IMR-90 (cell line): ENCODE data around the gene CELSR1. TPM values are rescaled to one million over a fixed set of nuclear protein-coding genes. Genes with fewer than 3 reads are reported as not detected.

Experiments
- ATAC-seq: fragments of 200-7000 bp; cut with Tn5 transposase; 2 replicates; pipeline ENCODE4 v1.9.1; 2020; ENCODE audit warnings: low read depth, mild to moderate bottlenecking, moderate library complexity
- BruUV-seq: library from RNA; stranded (reverse); fragments of 400-500 nt; replicated peaks from 2 replicates; lab custom pipeline; 2021; lab: Mats Ljungman, UMichigan
- CTCF ChIA-PET: fragments of 300-600 bp; formaldehyde crosslinking; extraction: SDS; loops from one replicate; lab custom pipeline; 2021; ENCODE audit warnings: antibody characterized with exemption; lab: Yijun Ruan, JAX
- POLR2A ChIA-PET: fragments of 300-600 bp; sonication (Branson Sonifier 250); formaldehyde crosslinking; loops from one replicate; lab custom pipeline; 2022; ENCODE audit warnings: antibody characterized with exemption; ENCODE audit not compliant: unreplicated experiment; lab: Charles Lee
- DNase-seq: peaks from one replicate; pipeline ENCODE4 v3.0.0; 2013
- H2AFZ ChIP-seq: replicated peaks from 2 replicates; pipeline ENCODE3; 2013; ENCODE audit warnings: low read length, mild to moderate bottlenecking; ENCODE audit not compliant: poor library complexity
- H2AK5ac ChIP-seq: 2 replicates; pipeline ENCODE4 v1.6.1; 2013; ENCODE audit warnings: low read depth, low read length, inconsistent platforms
- H2AK9ac ChIP-seq: replicated peaks from 2 replicates; pipeline ENCODE3; 2013; ENCODE audit warnings: mild to moderate bottlenecking, low read depth, low read length, moderate library complexity; ENCODE audit not compliant: poor library complexity
- H2BK120ac ChIP-seq: 2 replicates; pipeline ENCODE4 v1.6.1; 2013; ENCODE audit warnings: low read depth, low read length, inconsistent platforms
- H2BK15ac ChIP-seq: 3 replicates; pipeline ENCODE4 v1.6.1; 2013; ENCODE audit warnings: low read depth, low read length, inconsistent platforms
- H2BK20ac ChIP-seq: 2 replicates; pipeline ENCODE4 v1.6.1; 2013; ENCODE audit warnings: low read depth, mild to moderate bottlenecking, inconsistent platforms, low read length, moderate library complexity
- H2BK5ac ChIP-seq: 2 replicates; pipeline ENCODE4 v1.6.1; 2013; ENCODE audit warnings: mild to moderate bottlenecking, low read depth, low read length, inconsistent platforms; ENCODE audit not compliant: poor library complexity, severe bottlenecking
- H3K14ac ChIP-seq: replicated peaks from 2 replicates; pipeline ENCODE4 v1.6.1; 2013; ENCODE audit warnings: low read depth, low read length, inconsistent platforms
- H3K18ac ChIP-seq: 2 replicates; pipeline ENCODE4 v1.6.1; 2013; ENCODE audit warnings: low read depth, low read length, control low read depth
- H3K23ac ChIP-seq: 2 replicates; pipeline ENCODE4 v1.6.1; 2013; ENCODE audit warnings: low read depth, low read length, inconsistent platforms
- H3K27ac ChIP-seq: 2 replicates; pipeline ENCODE4 v1.5.1; 2013; ENCODE audit warnings: mild to moderate bottlenecking, control low read depth, low read length; ENCODE audit not compliant: insufficient read depth
- H3K27me3 ChIP-seq: 2 replicates; pipeline ENCODE4 v1.6.1; 2013; ENCODE audit warnings: low read length; ENCODE audit not compliant: control insufficient read depth, insufficient read depth
- H3K36me3 ChIP-seq: 2 replicates; pipeline ENCODE4 v1.6.1; 2013; ENCODE audit warnings: low read length, mixed read lengths; ENCODE audit not compliant: control insufficient read depth, insufficient read depth
- H3K4ac ChIP-seq: 2 replicates; pipeline ENCODE4 v1.6.1; 2013; ENCODE audit warnings: low read depth, low read length, inconsistent platforms
- H3K4me1 ChIP-seq: 2 replicates; pipeline ENCODE4 v1.6.1; 2013; ENCODE audit warnings: low read length, mixed read lengths; ENCODE audit not compliant: control insufficient read depth, insufficient read depth
- H3K4me2 ChIP-seq: 2 replicates; pipeline ENCODE4 v1.6.1; 2013; ENCODE audit warnings: low read depth, mild to moderate bottlenecking, control low read depth, low read length, moderate library complexity
- H3K4me3 ChIP-seq: 2 replicates; pipeline ENCODE4 v1.5.1; 2013; ENCODE audit warnings: low read depth, mild to moderate bottlenecking, control low read depth, low read length, moderate library complexity; ENCODE audit not compliant: insufficient read depth
- H3K56ac ChIP-seq: 2 replicates; pipeline ENCODE4 v1.6.1; 2013; ENCODE audit warnings: low read length, inconsistent platforms; ENCODE audit not compliant: insufficient read depth; ENCODE audit errors: extremely low read depth
- H3K79me1 ChIP-seq, 2 experiments: 2 replicates each; pipeline ENCODE4 v1.6.1; 2013; ENCODE audit warnings: low read length in 2 of 2, inconsistent platforms in 1 of 2, low read depth in 1 of 2
- H3K9ac ChIP-seq: 2 replicates; pipeline ENCODE4 v1.6.1; 2013; ENCODE audit warnings: low read depth, low read length, control low read depth
- H3K9me1 ChIP-seq: 2 replicates; pipeline ENCODE4 v1.6.1; 2013; ENCODE audit warnings: low read length, inconsistent platforms; ENCODE audit not compliant: insufficient read depth
- H3K9me3 ChIP-seq: 2 replicates; pipeline ENCODE4 v1.6.1; 2013; ENCODE audit warnings: low read length; ENCODE audit not compliant: control insufficient read depth, insufficient read depth
- H4K20me1 ChIP-seq: 2 replicates; pipeline ENCODE4 v1.6.1; 2013; ENCODE audit warnings: low read length, inconsistent platforms; ENCODE audit not compliant: insufficient read depth
- H4K5ac ChIP-seq: 2 replicates; pipeline ENCODE4 v1.6.1; 2013; ENCODE audit warnings: mild to moderate bottlenecking, low read depth, low read length, control low read depth
- H4K8ac ChIP-seq, 2 experiments: 2 replicates each; pipeline ENCODE4 v1.6.1; 2013; ENCODE audit warnings: low read depth in 2 of 2, low read length in 2 of 2, control low read depth in 1 of 2, inconsistent platforms in 1 of 2
- H4K91ac ChIP-seq: 2 replicates; pipeline ENCODE4 v1.6.1; 2013; ENCODE audit warnings: low read depth, low read length, inconsistent platforms; ENCODE audit not compliant: insufficient read depth
- BHLHE40 ChIP-seq: fragments of 150-350 bp; IDR thresholded peaks from 2 replicates; pipeline ENCODE4 v1.6.1; 2016; ENCODE audit warnings: mild to moderate bottlenecking, low read depth, low read length
- CHD1 ChIP-seq: IDR thresholded peaks from 2 replicates; pipeline ENCODE4 v1.6.1; 2012; ENCODE audit warnings: low read depth, low read length, improper control_type of control experiment
- CTCF ChIP-seq: conservative IDR thresholded peaks from 2 replicates; pipeline ENCODE4 v1.5.1; 2012; ENCODE audit warnings: mild to moderate bottlenecking, low read depth, low read length, improper control_type of control experiment
- ELK1 ChIP-seq: fragments of 150-350 bp; IDR thresholded peaks from 2 replicates; pipeline ENCODE4 v1.6.1; 2016; ENCODE audit warnings: low read depth, mild to moderate bottlenecking, low read length, moderate library complexity, borderline replicate concordance
- FOS ChIP-seq: fragments of 150-350 bp; IDR thresholded peaks from 2 replicates; pipeline ENCODE4 v1.6.1; 2016; ENCODE audit warnings: low read depth, low read length
- MAZ ChIP-seq: IDR thresholded peaks from 2 replicates; pipeline ENCODE4 v1.6.1; 2012; ENCODE audit warnings: low read depth, mild to moderate bottlenecking, low read length, improper control_type of control experiment, moderate library complexity, borderline replicate concordance
- MXI1 ChIP-seq: IDR thresholded peaks from 2 replicates; pipeline ENCODE4 v1.6.1; 2012; ENCODE audit warnings: low read depth, mild to moderate bottlenecking, low read length, moderate library complexity, borderline replicate concordance
- POLR2A ChIP-seq: IDR thresholded peaks from 2 replicates; pipeline ENCODE4 v1.6.1; 2012; ENCODE audit warnings: mild to moderate bottlenecking, low read depth, low read length
- RAD21 ChIP-seq: IDR thresholded peaks from 2 replicates; pipeline ENCODE4 v1.6.1; 2012; ENCODE audit warnings: low read length, improper control_type of control experiment
- RCOR1 ChIP-seq: IDR thresholded peaks from 2 replicates; pipeline ENCODE4 v1.6.1; 2012; ENCODE audit warnings: mild to moderate bottlenecking, low read length, improper control_type of control experiment; ENCODE audit not compliant: insufficient replicate concordance
- RFX5 ChIP-seq: IDR thresholded peaks from 2 replicates; pipeline ENCODE4 v1.8.0; 2012; ENCODE audit warnings: low read depth, mild to moderate bottlenecking, low read length, moderate library complexity
- SMC3 ChIP-seq: fragments of 150-350 bp; IDR thresholded peaks from 2 replicates; pipeline ENCODE4 v1.6.1; 2016; ENCODE audit warnings: low read depth, mild to moderate bottlenecking, antibody characterized with exemption, low read length, moderate library complexity
- USF2 ChIP-seq: fragments of 150-350 bp; IDR thresholded peaks from 2 replicates; pipeline ENCODE4 v1.6.1; 2017; ENCODE audit warnings: mild to moderate bottlenecking, antibody characterized with exemption, low read length, low read depth
- WGBS, 2 experiments: methylation state at CpG; one replicate each; pipeline versions ENCODE4 v1.1.5 to v1.1.7; 2013; ENCODE audit warnings: missing lambda C conversion rate in 2 of 2; ENCODE audit not compliant: insufficient read length in 1 of 2; ENCODE audit errors: extremely low coverage in 2 of 2; 5-methylcytosine and 5-hydroxymethylcytosine counted together
- dilution Hi-C: fragments of 300-500 bp; cut with HindIII; formaldehyde crosslinking; loops from one replicate; pipeline ENCODE4 v1.14.3; 2018; ENCODE audit warnings: low sequenced_read_pairs; ENCODE audit not compliant: unreplicated experiment
- in situ Hi-C: fragments of 300-500 bp; cut with MboI; formaldehyde crosslinking; loops from 3 replicates; pipeline ENCODE4 v1.14.3; 2019; ENCODE audit warnings: low sequenced_read_pairs, inconsistent platforms, mixed read lengths
- intact Hi-C: fragments of 100-400 bp; cut with micrococcal nuclease; formaldehyde crosslinking; loops from 2 replicates; pipeline ENCODE4 v1.10.0; 2022
- polyA plus RNA-seq, 3 experiments: library from polyadenylated mRNA; depleted of rRNA; stranded (reverse); fragments of >200 nt; gene quantifications; 2 replicates each; pipeline ENCODE4 v1.2.3, GENCODE V29; 2012; ENCODE audit warnings: low replicate concordance in 1 of 3
- total RNA-seq: library from RNA; depleted of rRNA; stranded (reverse); fragments of >200 nt; gene quantifications from 2 replicates; pipeline ENCODE4 v1.2.3, GENCODE V29; 2012

The CELSR1 gene
- total and polyA plus RNA-seq, 2 of the 4 experiments (the other 2 are of a cell fraction): 0.36 to 0.82 TPM

- Histone ChIP-seq H2BK15ac (no peak overlapping the region), H2AK9ac (no peak overlapping the region), H4K20me1 (no peaks in the 10 kb centered on the region), H3K4me3 (no peak overlapping the region), H4K8ac (no peak overlapping the region), H4K91ac (no peak overlapping the region), H3K9ac (no peak overlapping the region), H2AFZ (no peak overlapping the region), H2BK20ac (no peak overlapping the region), H3K14ac (no peak overlapping the region), H3K27ac (no peak overlapping the region), H3K56ac (no peak overlapping the region), H2BK5ac (no peak overlapping the region), H4K5ac (no peak overlapping the region), H3K18ac (no peak overlapping the region), H2BK120ac (no peak overlapping the region), H3K27me3 (peaks cover 30% of the 10 kb centered on the region), H3K4me1 (no peaks in the 10 kb centered on the region), H3K4ac (no peak overlapping the region), H3K23ac (no peak overlapping the region), H3K9me1 (no peaks in the 10 kb centered on the region), H3K4me2 (no peak overlapping the region), H3K36me3 (no peaks in the 10 kb centered on the region), H3K9me3 (no peaks in the 10 kb centered on the region), H2AK5ac (no peak overlapping the region), H3K79me1 (no peaks in the 10 kb centered on the region)
- TF ChIP-seq USF2 (no peak), CHD1 (no peak), BHLHE40 (no peak), RCOR1 (no peak), ELK1 (no peak), POLR2A (no peak), RAD21 (no peak), FOS (no peak), RFX5 (no peak), SMC3 (no peak), MAZ (no peak), MXI1 (no peak), CTCF (no peak)
- no TSS peak for BruUV-seq
- DNase-seq (no peak), ATAC-seq (no peak)
- WGBS, 2 experiments: 69% methylated on average over 3 of the region's 24 CpGs; no CpG with 5 or more reads in 1 of the 2 experiments
- intact Hi-C loops: no loop called here
- CTCF ChIA-PET: no interaction called here
- POLR2A ChIA-PET: no interaction called here
- in situ Hi-C loops: no loop called here
- dilution Hi-C loops: no loop called here
These were observed 97.6 kb downstream of the CELSR1 start for GRCh38 chr22:46439576-46440465.
